Stomach (tissue), 4 donors: ENCODE measurements around the gene CLCN1.

ENCODE experiments used
- EP300 ChIP-seq: sonication (generic); formaldehyde crosslinking; IDR thresholded peaks from one replicate; pipeline ENCODE4 v1.6.1; 2017; ENCODE audit warnings: antibody characterized with exemption
- POLR2A ChIP-seq, 4 donors: fragments of 450-650 bp; IDR thresholded peaks; one replicate each; pipeline ENCODE4 v1.6.1; 2016; ENCODE audit warnings: antibody characterized with exemption in 4 of 4, control low read depth in 2 of 4, mild to moderate bottlenecking in 1 of 4, moderate library complexity in 1 of 4
- TF ChIP-seq, protein P1 (sequence below), 7 experiments: fragments of 450-650 bp in 4 of 7; fragments of 200-600 bp in 3 of 7; sonication (generic) in 3 of 7; IDR thresholded peaks; one replicate each; pipeline ENCODE4 v1.5.1; 2016 to 2019; ENCODE audit warnings: antibody characterized with exemption in 7 of 7, control low read depth in 2 of 7, mild to moderate bottlenecking in 1 of 7

DNA sequence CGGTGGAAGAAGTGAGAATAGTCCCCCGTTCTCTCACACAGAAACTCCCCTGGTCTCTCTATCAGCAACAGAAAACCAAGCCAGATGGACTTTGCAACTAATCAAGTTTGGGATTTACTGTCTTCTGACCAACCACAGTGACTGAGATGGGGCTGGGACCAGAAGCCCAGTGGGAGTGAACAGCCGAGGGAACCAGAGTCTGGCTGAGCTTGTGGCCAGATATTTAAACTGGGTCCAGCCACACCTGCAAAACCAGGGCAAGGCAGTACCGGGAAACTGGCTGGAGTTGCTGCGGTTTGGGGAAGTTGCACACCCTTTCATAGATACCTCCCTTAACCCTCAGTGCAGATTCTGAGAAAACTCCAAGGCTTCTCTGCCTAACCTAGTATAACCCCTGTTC lies 46.7 kb upstream of the CLCN1 start:
- no peak for TF ChIP-seq POLR2A (IDR thresholded peaks at IDR 0.05)
- TF ChIP-seq, protein P1, sequence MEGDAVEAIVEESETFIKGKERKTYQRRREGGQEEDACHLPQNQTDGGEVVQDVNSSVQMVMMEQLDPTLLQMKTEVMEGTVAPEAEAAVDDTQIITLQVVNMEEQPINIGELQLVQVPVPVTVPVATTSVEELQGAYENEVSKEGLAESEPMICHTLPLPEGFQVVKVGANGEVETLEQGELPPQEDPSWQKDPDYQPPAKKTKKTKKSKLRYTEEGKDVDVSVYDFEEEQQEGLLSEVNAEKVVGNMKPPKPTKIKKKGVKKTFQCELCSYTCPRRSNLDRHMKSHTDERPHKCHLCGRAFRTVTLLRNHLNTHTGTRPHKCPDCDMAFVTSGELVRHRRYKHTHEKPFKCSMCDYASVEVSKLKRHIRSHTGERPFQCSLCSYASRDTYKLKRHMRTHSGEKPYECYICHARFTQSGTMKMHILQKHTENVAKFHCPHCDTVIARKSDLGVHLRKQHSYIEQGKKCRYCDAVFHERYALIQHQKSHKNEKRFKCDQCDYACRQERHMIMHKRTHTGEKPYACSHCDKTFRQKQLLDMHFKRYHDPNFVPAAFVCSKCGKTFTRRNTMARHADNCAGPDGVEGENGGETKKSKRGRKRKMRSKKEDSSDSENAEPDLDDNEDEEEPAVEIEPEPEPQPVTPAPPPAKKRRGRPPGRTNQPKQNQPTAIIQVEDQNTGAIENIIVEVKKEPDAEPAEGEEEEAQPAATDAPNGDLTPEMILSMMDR (IDR thresholded peaks at IDR 0.05): no peak
- no peak for TF ChIP-seq EP300
